HS-27A (cell line): ENCODE measurements around the gene WNT1.

ENCODE experiments used
- DNase-seq: peaks from one replicate; pipeline ENCODE4 v3.0.0-alpha.2; 2012; ENCODE audit warnings: low read depth, missing footprints

WNT1 gene

DNA sequence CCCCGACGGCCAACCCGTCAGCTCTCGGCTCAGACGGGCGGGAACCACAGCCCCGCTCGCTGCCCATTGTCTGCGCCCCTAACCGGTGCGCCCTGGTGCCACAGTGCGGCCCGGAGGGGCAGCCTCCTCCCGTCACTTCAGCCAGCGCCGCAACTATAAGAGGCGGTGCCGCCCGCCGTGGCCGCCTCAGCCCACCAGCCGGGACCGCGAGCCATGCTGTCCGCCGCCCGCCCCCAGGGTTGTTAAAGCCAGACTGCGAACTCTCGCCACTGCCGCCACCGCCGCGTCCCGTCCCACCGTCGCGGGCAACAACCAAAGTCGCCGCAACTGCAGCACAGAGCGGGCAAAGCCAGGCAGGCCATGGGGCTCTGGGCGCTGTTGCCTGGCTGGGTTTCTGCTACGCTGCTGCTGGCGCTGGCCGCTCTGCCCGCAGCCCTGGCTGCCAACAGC is at the start of gene WNT1:
Gene WNT1, plus strand, starts transcription at position 32 of the 450 bp plus-strand sequence. Its CDS starts 329 bp downstream, at position 361.
- no peak for DNase-seq

GRCh38 chr12:48929551-48929950 is 48.6 kb upstream of the WNT1 start:
- DNase-seq: no peak

GRCh38 chr12:48930475-48930874 is 47.6 kb upstream of the WNT1 start:
- no peak for DNase-seq

GRCh38 chr12:48932878-48933277 is 45.2 kb upstream of the WNT1 start:
- DNase-seq: no peak

- no peak for DNase-seq
Measured at GRCh38 chr12:48933664-48934311, 44.3 kb upstream of the WNT1 start.

GRCh38 chr12:48934312-48934706 is 43.8 kb upstream of the WNT1 start:
- no peak for DNase-seq

GRCh38 chr12:48936379-48936979 is 41.6 kb upstream of the WNT1 start:
- no peak for DNase-seq

- DNase-seq: no peak
Measured at GRCh38 chr12:48937170-48937569, 41.0 kb upstream of the WNT1 start.

DNA sequence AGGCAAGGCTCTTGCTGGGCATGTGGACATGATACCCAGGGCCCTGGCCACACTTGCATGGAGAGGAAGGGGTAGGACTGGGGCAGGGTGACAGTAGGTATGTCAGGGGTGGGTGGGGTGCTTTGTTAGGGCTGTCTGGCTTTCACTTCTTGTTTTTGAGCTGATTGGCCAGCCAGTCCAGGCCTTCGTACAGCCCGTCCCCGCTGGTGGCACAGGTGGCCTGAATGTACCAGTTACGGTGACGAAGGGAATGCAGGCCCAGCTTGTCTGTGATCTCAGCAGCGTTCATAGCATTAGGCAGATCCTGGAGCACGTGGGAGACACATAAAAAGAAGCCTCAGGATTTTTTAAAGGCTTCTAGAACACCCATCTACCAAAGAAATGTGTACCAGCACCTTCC is 39.3 kb upstream of the WNT1 start:
- DNase-seq: no peak

GRCh38 chr12:48940181-48940580 is 37.9 kb upstream of the WNT1 start:
- DNase-seq: no peak

DNA sequence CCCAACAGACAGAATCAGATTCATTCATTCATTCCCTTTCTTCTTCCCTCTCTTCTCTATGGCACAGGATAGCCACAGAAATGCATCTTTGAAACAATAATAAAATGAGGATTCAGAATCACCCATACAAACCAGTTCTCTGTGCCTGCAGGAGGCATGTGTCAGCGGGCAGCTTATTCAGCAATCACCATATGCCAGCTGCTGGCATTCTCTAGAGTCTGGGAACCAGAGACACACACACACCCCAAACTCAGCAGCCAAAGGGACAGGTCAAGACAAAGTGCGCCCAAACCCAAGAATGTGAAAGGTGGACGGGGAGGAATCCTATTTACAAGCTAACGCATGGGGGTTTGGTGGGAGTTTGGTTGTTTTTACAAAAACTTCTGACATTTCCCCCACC is 34.9 kb upstream of the WNT1 start:
- DNase-seq: no peak

DNA sequence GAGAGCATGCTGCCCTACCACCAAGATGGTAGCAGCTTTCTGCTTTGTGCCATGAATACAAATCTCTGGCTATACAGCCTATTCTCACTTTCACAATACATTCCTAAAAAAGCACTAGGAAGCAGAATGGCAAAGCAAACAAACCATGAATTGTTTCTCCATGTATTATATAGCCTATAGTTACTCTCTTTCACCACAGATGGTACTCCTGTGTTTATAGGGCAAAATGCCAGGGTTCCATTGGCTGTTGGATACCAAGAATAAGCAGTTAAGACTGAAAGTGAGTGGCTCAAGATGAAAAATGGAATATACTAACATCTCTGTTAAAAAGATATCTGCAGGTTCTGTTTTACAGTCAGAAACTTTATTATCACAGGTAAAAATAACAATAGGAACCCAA is 31.9 kb upstream of the WNT1 start:
- no peak for DNase-seq

GRCh38 chr12:48946943-48947342 is 31.2 kb upstream of the WNT1 start:
- DNase-seq: no peak

DNA sequence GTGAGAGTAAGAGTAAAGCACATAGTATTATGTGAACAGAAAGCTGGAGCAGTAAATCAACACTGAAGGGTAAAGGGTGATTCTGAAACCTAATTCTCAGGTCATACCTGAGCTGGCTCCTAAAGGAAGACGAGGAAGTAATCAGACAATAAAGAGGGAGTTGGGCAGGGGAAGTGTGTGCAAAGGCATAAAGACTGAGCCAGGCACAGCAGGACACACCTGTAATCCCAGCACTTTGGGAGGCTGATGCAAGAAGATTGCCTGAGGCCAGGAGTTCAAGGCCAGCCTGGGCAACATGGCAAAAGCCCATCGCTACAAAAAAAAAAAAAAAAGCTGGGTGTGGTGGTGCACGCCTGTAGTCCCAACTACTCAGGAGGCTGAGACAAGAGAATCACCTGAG is 30.4 kb upstream of the WNT1 start:
- no peak for DNase-seq

DNA sequence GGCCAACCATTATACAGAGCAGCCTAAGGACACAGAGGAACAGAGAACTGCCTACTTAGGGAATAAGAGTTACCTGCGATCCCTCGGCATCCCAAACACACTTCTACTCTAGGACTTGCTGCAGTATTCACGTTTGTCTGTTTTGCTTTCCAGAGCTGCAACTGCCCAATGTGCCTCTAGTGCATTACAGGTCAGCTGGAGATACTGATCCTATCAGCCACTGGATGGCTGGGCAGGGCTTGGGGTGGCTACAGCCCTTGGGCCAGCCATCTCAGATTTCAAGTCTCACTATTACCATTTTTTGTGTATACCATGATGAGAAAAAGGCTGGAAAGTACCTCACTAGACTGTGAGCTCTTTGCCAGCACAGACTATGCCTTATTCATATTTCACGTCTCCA is 25.4 kb upstream of the WNT1 start:
- no peak for DNase-seq

DNA sequence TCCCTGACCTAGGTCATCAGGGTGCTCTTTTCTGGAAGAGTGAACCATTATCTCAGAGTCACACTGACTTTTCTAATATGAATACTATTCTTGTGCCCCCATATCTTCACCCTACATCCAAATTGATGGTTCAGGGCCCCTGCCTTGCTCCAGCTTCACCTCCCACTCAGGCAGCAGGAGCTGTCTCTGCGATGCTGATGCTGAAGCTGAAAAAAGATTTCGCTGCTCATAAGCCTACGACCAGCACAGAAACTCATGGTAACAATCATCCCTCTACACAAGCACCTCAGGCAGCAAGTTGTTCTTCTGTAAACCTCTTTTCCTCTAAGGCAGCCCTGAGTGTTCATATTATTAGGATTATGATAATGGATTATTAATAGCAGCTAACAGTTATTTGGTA is 24.1 kb upstream of the WNT1 start:
- DNase-seq: no peak

GRCh38 chr12:48954841-48955501 is 23.2 kb upstream of the WNT1 start:
- DNase-seq: no peak

DNA sequence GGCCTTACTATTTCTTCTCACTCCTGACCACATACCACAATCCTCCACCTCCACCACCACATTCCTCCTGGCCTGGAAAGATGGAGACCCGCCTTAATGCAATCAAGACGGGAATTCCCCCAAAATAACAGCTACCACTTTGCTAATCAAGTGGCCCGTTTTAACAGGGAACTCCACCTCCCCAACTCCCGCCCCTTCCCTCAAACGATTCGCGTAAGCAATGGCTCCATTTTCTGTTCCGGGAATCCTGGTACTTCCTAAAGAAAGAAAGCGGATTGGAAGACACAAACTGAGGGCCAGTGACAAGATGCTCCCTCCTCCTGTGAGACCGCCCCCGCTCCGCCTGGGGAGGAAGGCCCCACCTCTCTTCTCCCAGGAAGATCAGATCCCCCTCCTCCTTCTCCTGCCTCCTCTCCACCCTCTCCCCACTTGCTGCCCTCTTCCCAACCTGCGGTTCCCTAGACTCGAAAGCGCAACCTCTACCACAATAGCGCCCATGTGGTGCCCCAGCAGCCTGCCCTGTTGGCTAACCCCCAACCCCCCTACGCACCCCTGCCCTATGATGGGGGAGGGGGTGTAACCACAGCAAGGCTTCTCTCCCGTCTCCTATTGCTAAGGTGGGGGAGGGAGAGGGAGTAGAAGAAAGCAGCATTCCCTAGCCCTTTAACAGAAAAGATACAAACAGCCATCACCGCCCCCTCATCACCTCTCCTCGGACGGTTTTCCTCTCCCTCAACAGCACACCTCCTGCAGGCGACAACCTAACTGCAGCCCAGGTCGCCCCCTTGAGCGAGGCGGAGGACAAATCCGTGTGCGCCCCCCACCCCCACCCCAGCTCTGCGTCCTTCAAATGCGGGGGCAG is 21.6 kb upstream of the WNT1 start:
- DNase-seq: peak; percentile 83

- DNase-seq: peak; percentile 62
Measured at GRCh38 chr12:48957141-48958048, 20.7 kb upstream of the WNT1 start, which contains the start of gene ARF3. ARF3 (minus strand) TSS chr12:48957487; CDS start chr12:48941095, 16,392 bp downstream.

GRCh38 chr12:48958049-48958388 is 20.1 kb upstream of the WNT1 start:
- DNase-seq: no peak

- no peak for DNase-seq
Measured at GRCh38 chr12:48960834-48961233, 17.3 kb upstream of the WNT1 start.
